NCI-H1694 (cell line): ENCODE results near the gene MACROD2.
"Not testable (repeated sequence)": the region's sequence is repeated elsewhere in the genome, so short reads cannot be mapped to it uniquely, and the experiment has no call there.

Experiments used
- DNase-seq: peaks from one replicate; lab custom pipeline; 2025; lab: John Stamatoyannopoulos, UW

MACROD2 gene

GRCh38 chr20:14270751-14271150 lies 275.4 kb downstream of the MACROD2 start:
- DNase-seq = not testable (repeated sequence)

- DNase-seq = no peak
These were observed 286.8 kb downstream of the MACROD2 start for GRCh38 chr20:14282140-14282539.

GRCh38 chr20:14284443-14284842 lies 289.1 kb downstream of the MACROD2 start:
- DNase-seq = no peak

- DNase-seq = no peak
These were observed 293.3 kb downstream of the MACROD2 start for GRCh38 chr20:14288341-14289330.

- DNase-seq = no peak
These were observed 296.2 kb downstream of the MACROD2 start for GRCh38 chr20:14291502-14291901.

GRCh38 chr20:14295238-14295637 lies 299.9 kb downstream of the MACROD2 start:
- no peak for DNase-seq

GRCh38 chr20:14295770-14296309 lies 300.5 kb downstream of the MACROD2 start:
- DNase-seq = no peak

- DNase-seq = no peak
These were observed 304.5 kb downstream of the MACROD2 start for GRCh38 chr20:14299831-14300230.

GRCh38 chr20:14303106-14303505 lies 307.8 kb downstream of the MACROD2 start:
- DNase-seq = no peak

GRCh38 chr20:14303651-14304050 lies 308.3 kb downstream of the MACROD2 start:
- no peak for DNase-seq

GRCh38 chr20:14304472-14304871 lies 309.2 kb downstream of the MACROD2 start:
- DNase-seq = no peak

- no peak for DNase-seq
These were observed 312.6 kb downstream of the MACROD2 start for GRCh38 chr20:14307956-14308355.

GRCh38 chr20:14310977-14311627 lies 315.8 kb downstream of the MACROD2 start:
- no peak for DNase-seq

- DNase-seq = no peak
These were observed 316.7 kb downstream of the MACROD2 start for GRCh38 chr20:14312001-14312400.

GRCh38 chr20:14313341-14314020 lies 318.2 kb downstream of the MACROD2 start:
- no peak for DNase-seq

GRCh38 chr20:14319704-14320103 lies 324.4 kb downstream of the MACROD2 start:
- no peak for DNase-seq

- DNase-seq = no peak
These were observed 336.3 kb downstream of the MACROD2 start for GRCh38 chr20:14331646-14332045.

GRCh38 chr20:14332866-14333265 lies 337.6 kb downstream of the MACROD2 start:
- no peak for DNase-seq

- no peak for DNase-seq
These were observed 338.4 kb downstream of the MACROD2 start for GRCh38 chr20:14333721-14334120.

GRCh38 chr20:14334306-14334930 lies 339.1 kb downstream of the MACROD2 start:
- peak; percentile 58 for DNase-seq

- DNase-seq = no peak
These were observed 339.7 kb downstream of the MACROD2 start for GRCh38 chr20:14335052-14335451.

GRCh38 chr20:14336686-14337085 lies 341.4 kb downstream of the MACROD2 start:
- peak; percentile 16 for DNase-seq
